Measurements from ENCODE around the gene GLE1.

GLE1 gene

GRCh38 chr9:128470560-128470959, 34.0 kb upstream of the GLE1 start:
- no peaks in the 10 kb centered on the region for H4K20me1 ChIP-seq (ENCODE audit: insufficient read depth)
- no peaks in the 10 kb centered on the region for H3K27me3 ChIP-seq (ENCODE audit: insufficient read depth, low read depth)
- H3K9ac ChIP-seq: no peak overlapping the region
- TF ChIP-seq, protein P1, sequence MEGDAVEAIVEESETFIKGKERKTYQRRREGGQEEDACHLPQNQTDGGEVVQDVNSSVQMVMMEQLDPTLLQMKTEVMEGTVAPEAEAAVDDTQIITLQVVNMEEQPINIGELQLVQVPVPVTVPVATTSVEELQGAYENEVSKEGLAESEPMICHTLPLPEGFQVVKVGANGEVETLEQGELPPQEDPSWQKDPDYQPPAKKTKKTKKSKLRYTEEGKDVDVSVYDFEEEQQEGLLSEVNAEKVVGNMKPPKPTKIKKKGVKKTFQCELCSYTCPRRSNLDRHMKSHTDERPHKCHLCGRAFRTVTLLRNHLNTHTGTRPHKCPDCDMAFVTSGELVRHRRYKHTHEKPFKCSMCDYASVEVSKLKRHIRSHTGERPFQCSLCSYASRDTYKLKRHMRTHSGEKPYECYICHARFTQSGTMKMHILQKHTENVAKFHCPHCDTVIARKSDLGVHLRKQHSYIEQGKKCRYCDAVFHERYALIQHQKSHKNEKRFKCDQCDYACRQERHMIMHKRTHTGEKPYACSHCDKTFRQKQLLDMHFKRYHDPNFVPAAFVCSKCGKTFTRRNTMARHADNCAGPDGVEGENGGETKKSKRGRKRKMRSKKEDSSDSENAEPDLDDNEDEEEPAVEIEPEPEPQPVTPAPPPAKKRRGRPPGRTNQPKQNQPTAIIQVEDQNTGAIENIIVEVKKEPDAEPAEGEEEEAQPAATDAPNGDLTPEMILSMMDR (conservative IDR thresholded peaks at IDR 0.05; ENCODE audit: low read depth, low read length): no peak
- H3K36me3 ChIP-seq (ENCODE audit: insufficient read depth): no peaks in the 10 kb centered on the region
- no peak overlapping the region for H3K4me3 ChIP-seq (IDR thresholded peaks at IDR 0.05; ENCODE audit: insufficient read depth, low read depth, low read length)
- no peak overlapping the region for H2AFZ ChIP-seq (ENCODE audit: low read depth)
- peaks cover 25% of the 10 kb centered on the region for H3K4me1 ChIP-seq (ENCODE audit: low read depth, poor library complexity, severe bottlenecking)
- no peaks in the 10 kb centered on the region for H3K79me2 ChIP-seq (ENCODE audit: insufficient read depth, low read depth)
- peak overlapping the region; percentile 54 for H3K27ac ChIP-seq
- H3K4me2 ChIP-seq: peak overlapping the region; percentile 38

GRCh38 chr9:128473104-128473503, 31.4 kb upstream of the GLE1 start:
- TF ChIP-seq, protein P1 (conservative IDR thresholded peaks at IDR 0.05; ENCODE audit: low read depth, low read length): no peak
- Histone ChIP-seq H4K20me1 (ENCODE audit: insufficient read depth) (no peaks in the 10 kb centered on the region), H3K27ac (no peak overlapping the region), H3K4me2 (no peak overlapping the region), H3K9ac (no peak overlapping the region), H3K4me1 (ENCODE audit: low read depth, poor library complexity, severe bottlenecking) (peaks cover 25% of the 10 kb centered on the region), H3K4me3 (IDR thresholded peaks at IDR 0.05; ENCODE audit: insufficient read depth, low read depth, low read length) (no peak overlapping the region), H3K27me3 (ENCODE audit: insufficient read depth, low read depth) (no peaks in the 10 kb centered on the region), H3K79me2 (ENCODE audit: insufficient read depth, low read depth) (no peaks in the 10 kb centered on the region), H2AFZ (ENCODE audit: low read depth) (no peak overlapping the region), H3K36me3 (ENCODE audit: insufficient read depth) (no peaks in the 10 kb centered on the region)

- H3K4me2 ChIP-seq: no peak overlapping the region
- H3K9ac ChIP-seq: no peak overlapping the region
- TF ChIP-seq, protein P1 (conservative IDR thresholded peaks at IDR 0.05; ENCODE audit: low read depth, low read length): no peak
- H3K79me2 ChIP-seq (ENCODE audit: insufficient read depth, low read depth): no peaks in the 10 kb centered on the region
- H3K36me3 ChIP-seq (ENCODE audit: insufficient read depth): no peaks in the 10 kb centered on the region
- no peak overlapping the region for H3K27ac ChIP-seq
- no peaks in the 10 kb centered on the region for H4K20me1 ChIP-seq (ENCODE audit: insufficient read depth)
- peaks cover 3% of the 10 kb centered on the region for H3K4me1 ChIP-seq (ENCODE audit: low read depth, poor library complexity, severe bottlenecking)
- H3K4me3 ChIP-seq (IDR thresholded peaks at IDR 0.05; ENCODE audit: insufficient read depth, low read depth, low read length): no peak overlapping the region
- no peaks in the 10 kb centered on the region for H3K27me3 ChIP-seq (ENCODE audit: insufficient read depth, low read depth)
- no peak overlapping the region for H2AFZ ChIP-seq (ENCODE audit: low read depth)
Measured at GRCh38 chr9:128475867-128476266, 28.7 kb upstream of the GLE1 start.

DNA sequence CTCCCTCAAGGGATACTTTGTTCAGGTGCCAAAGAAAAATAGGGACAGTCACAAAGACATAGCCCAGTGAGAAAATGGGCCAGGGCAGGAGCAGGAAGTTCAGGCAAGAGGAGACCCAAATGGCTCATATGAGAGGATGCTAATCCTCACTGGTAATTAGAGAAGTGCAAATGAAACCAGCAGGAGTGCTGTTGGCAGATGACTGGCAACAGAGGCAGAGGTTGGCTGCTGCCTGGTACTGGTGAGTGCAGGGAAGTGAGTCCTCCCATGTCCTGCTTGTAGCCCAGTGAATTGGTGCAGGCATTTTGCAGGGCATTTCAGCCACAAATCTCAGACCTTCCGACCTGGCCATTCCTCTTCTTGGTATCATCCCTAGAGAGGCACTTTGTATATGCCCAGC, 25.3 kb upstream of the GLE1 start:
- TF ChIP-seq, protein P1 (conservative IDR thresholded peaks at IDR 0.05; ENCODE audit: low read depth, low read length): 0 out of 2 replicates have a peak, but pooled peaks have one; percentile 13
- no peak overlapping the region for H3K27ac ChIP-seq
- H4K20me1 ChIP-seq (ENCODE audit: insufficient read depth): no peaks in the 10 kb centered on the region
- no peaks in the 10 kb centered on the region for H3K36me3 ChIP-seq (ENCODE audit: insufficient read depth)
- H2AFZ ChIP-seq (ENCODE audit: low read depth): no peak overlapping the region
- H3K27me3 ChIP-seq (ENCODE audit: insufficient read depth, low read depth): no peaks in the 10 kb centered on the region
- H3K9ac ChIP-seq: no peak overlapping the region
- no peaks in the 10 kb centered on the region for H3K4me1 ChIP-seq (ENCODE audit: low read depth, poor library complexity, severe bottlenecking)
- H3K4me2 ChIP-seq: no peak overlapping the region
- H3K4me3 ChIP-seq (IDR thresholded peaks at IDR 0.05; ENCODE audit: insufficient read depth, low read depth, low read length): no peak overlapping the region
- H3K79me2 ChIP-seq (ENCODE audit: insufficient read depth, low read depth): no peaks in the 10 kb centered on the region

Data from KMS-11 (cell line).